Activated CD4-positive, alpha-beta T cell treated with anti-CD3 and anti-CD28 coated beads for 36 hours (primary cell): ENCODE data around the gene POU2F3. TPM values are rescaled to one million over a fixed set of nuclear protein-coding genes. Genes with fewer than 3 reads are reported as not detected.
"Not testable (repeated sequence)": the region's sequence is repeated elsewhere in the genome, so short reads cannot be mapped to it uniquely, and the experiment has no call there.

ENCODE experiments used
- ATAC-seq: fragments of 200-7000 bp; cut with Tn5 transposase; one replicate; pipeline ENCODE4 v1.10.0; 2021; ENCODE audit warnings: mild to moderate bottlenecking, moderate library complexity
- CTCF ChIA-PET: fragments of 350-600 bp; sonication (Branson Sonifier 250); formaldehyde crosslinking; loops from one replicate; lab custom pipeline; 2021; ENCODE audit warnings: antibody characterized with exemption; lab: Charles Lee
- POLR2A ChIA-PET: fragments of 350-600 bp; sonication (Branson Sonifier 250); formaldehyde crosslinking; loops from one replicate; lab custom pipeline; 2021; ENCODE audit warnings: antibody characterized with exemption, inconsistent platforms; lab: Charles Lee
- DNase-seq: peaks from one replicate; pipeline ENCODE4 v3.0.0-alpha.2; 2020
- H3K27ac Mint-ChIP-seq: one replicate; pipeline ENCODE4 v1.8.0; 2021; ENCODE audit warnings: mixed read lengths
- H3K27me3 Mint-ChIP-seq: one replicate; pipeline ENCODE4 v1.8.0; 2021; ENCODE audit warnings: mixed read lengths
- H3K36me3 Mint-ChIP-seq: one replicate; pipeline ENCODE4 v1.8.0; 2021; ENCODE audit warnings: low read depth, mixed read lengths
- H3K4me1 Mint-ChIP-seq: one replicate; pipeline ENCODE4 v1.8.0; 2021; ENCODE audit warnings: mixed read lengths
- H3K4me3 Mint-ChIP-seq: one replicate; pipeline ENCODE4 v1.8.0; 2021; ENCODE audit warnings: mild to moderate bottlenecking, moderate library complexity, mixed read lengths
- H3K9me3 Mint-ChIP-seq: one replicate; pipeline ENCODE4 v1.8.0; 2021; ENCODE audit warnings: low read depth, mixed read lengths
- intact Hi-C, 2 experiments: fragments of 100-400 bp; cut with DNase I in 1 of 2; cut with micrococcal nuclease in 1 of 2; formaldehyde crosslinking; loops; one replicate each; pipeline versions ENCODE4 v1.14.2 to v1.15.1; 2022 to 2024; cut with DNase I, micrococcal nuclease
- total RNA-seq, 2 experiments: library from RNA; stranded (reverse); gene quantifications; one replicate each; pipeline ENCODE4 v1.2.3, GENCODE V29; 2021

POU2F3 gene
- total RNA-seq, 2 experiments from 2014 or later: not detected

GRCh38 chr11:120241277-120241676, 1.3 kb downstream of the POU2F3 start:
- intact Hi-C loops: loop anchor here in 1 of 2 experiments (10.0 kb wide), 1 partner anchor 594 kb away; no protein-coding TSS in a partner anchor
- ChIA-PET POLR2A (no interaction called here), CTCF (no interaction called here)
- Mint-ChIP-seq H3K36me3 (no peaks in the 10 kb centered on the region), H3K27ac (no peak overlapping the region), H3K27me3 (peaks cover 73% of the 10 kb centered on the region), H3K4me3 (no peak overlapping the region), H3K9me3 (no peaks in the 10 kb centered on the region), H3K4me1 (peaks cover 6% of the 10 kb centered on the region)
- ATAC-seq: no peak
- DNase-seq: no peak

DNA sequence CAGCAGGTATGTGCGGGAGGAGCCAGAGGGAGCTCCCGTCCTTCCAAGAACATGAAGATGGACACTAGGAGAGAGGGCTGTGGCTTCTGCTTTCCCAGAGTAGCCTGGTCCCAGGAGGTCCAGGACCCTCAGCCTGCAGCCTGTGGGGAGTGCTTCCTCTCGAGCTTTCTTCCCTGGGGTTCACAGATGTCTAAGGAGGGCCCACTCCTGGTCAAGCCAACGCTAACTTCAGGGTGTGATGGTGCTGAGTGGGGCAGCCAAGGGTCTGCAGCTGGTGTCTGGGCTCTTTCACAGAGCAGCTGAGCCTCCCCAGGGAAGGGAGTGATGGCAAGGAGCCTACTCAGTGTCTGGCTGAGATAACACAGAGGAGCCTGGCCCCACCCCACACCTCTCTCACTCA, 3.3 kb downstream of the POU2F3 start:
- Mint-ChIP-seq H3K27ac (no peak overlapping the region), H3K9me3 (no peaks in the 10 kb centered on the region), H3K36me3 (no peaks in the 10 kb centered on the region), H3K4me1 (peaks cover 14% of the 10 kb centered on the region), H3K27me3 (peaks cover 76% of the 10 kb centered on the region), H3K4me3 (no peak overlapping the region)
- ChIA-PET POLR2A (no interaction called here), CTCF (interaction anchor here (1.6 to 2.6 kb wide), 3 partner anchors 18 to 62 kb away, joined by 6 to 13 read pairs (median 6); no protein-coding TSS in a partner anchor)
- DNase-seq (no peak), ATAC-seq (no peak)
- intact Hi-C loops: loop anchor here in 1 of 2 experiments (10.0 kb wide), 1 partner anchor 592 kb away; no protein-coding TSS in a partner anchor

DNA sequence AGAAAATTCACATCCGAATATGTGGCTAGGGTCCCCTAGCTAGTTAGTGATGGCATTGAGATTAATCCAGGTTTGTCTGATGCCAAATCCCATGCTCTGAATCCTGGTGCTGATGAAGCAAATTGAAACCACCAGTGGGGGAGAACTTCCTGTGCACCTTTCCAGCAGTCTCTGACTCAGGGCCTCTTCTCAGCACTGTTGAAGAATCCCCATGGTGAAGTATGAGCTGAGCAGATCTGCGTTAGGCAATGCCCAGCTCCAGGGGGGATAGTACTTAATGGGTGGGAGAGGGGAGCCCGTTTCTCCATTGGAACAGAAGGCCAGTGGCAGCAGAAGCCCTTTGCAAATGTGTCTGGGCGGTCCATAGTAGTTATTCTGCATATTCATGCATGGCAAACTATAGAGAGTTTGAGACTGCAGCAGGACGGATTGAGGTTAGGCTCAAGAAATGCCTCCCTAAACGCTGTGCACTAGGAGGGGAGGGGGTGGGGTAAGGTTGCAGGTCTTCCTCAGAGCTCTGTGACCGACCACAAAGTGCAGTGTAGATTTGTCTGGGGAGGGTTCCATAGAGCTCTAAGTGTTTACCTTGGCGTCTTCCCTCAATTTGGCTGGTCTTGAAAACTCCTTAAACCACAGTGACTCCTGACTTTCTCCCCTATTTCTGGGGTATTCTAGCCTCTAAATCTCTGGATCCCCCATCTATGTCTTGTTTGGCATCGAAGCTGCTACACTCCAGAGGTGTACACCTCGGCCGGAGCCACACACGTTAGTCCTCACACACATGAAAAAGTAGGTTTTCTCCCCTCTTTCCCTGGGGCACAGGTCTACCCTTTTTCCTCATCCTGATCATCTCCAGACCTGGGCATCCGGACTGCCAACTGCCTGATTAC, 4.8 kb downstream of the POU2F3 start:
- CTCF ChIA-PET: interaction anchor here (0.7 to 2.6 kb wide), 2 partner anchors 58 to 119 kb away, joined by 3 to 13 read pairs; no protein-coding TSS in a partner anchor
- POLR2A ChIA-PET: no interaction called here
- Mint-ChIP-seq H3K4me3 (no peak overlapping the region), H3K27ac (no peak overlapping the region), H3K9me3 (no peaks in the 10 kb centered on the region), H3K36me3 (no peaks in the 10 kb centered on the region), H3K27me3 (peaks cover 70% of the 10 kb centered on the region), H3K4me1 (peaks cover 27% of the 10 kb centered on the region)
- intact Hi-C loops: loop anchor here in 1 of 2 experiments (10.0 kb wide), 1 partner anchor 590 kb away; no protein-coding TSS in a partner anchor
- DNase-seq (peak; percentile 32), ATAC-seq (no peak)

- no peaks in the 10 kb centered on the region for H3K9me3 Mint-ChIP-seq
- peaks cover 29% of the 10 kb centered on the region for H3K4me1 Mint-ChIP-seq
- DNase-seq (no peak), ATAC-seq (no peak)
- no peak overlapping the region for H3K4me3 Mint-ChIP-seq
- peaks cover 75% of the 10 kb centered on the region for H3K27me3 Mint-ChIP-seq
- CTCF ChIA-PET: interaction anchor here (0.6 to 2.1 kb wide), 3 partner anchors 16 to 57 kb away, joined by 3 to 16 read pairs (median 3); no protein-coding TSS in a partner anchor
- POLR2A ChIA-PET: no interaction called here
- H3K27ac Mint-ChIP-seq: no peak overlapping the region
- intact Hi-C loops: loop anchor here in 1 of 2 experiments (10.0 kb wide), 1 partner anchor 589 kb away; no protein-coding TSS in a partner anchor
- no peaks in the 10 kb centered on the region for H3K36me3 Mint-ChIP-seq
Observed at GRCh38 chr11:120245434-120245833, 5.5 kb downstream of the POU2F3 start.

GRCh38 chr11:120248551-120249278, 8.8 kb downstream of the POU2F3 start:
- CTCF ChIA-PET: interaction anchor here (0.6 to 5.8 kb wide), 7 partner anchors 13 to 142 kb away, joined by 3 to 29 read pairs (median 4); no protein-coding TSS in a partner anchor

GRCh38 chr11:120249279-120250262, 9.6 kb downstream of the POU2F3 start:
- no peak for ATAC-seq
- Mint-ChIP-seq H3K36me3 (no peaks in the 10 kb centered on the region), H3K27me3 (peaks cover 63% of the 10 kb centered on the region), H3K27ac (no peak overlapping the region), H3K4me1 (peaks cover 26% of the 10 kb centered on the region), H3K9me3 (no peaks in the 10 kb centered on the region), H3K4me3 (no peak overlapping the region)
- intact Hi-C loops: loop anchor here in 1 of 2 experiments (10.0 kb wide), 1 partner anchor 585 kb away; no protein-coding TSS in a partner anchor
- CTCF ChIA-PET: interaction anchor here (0.9 to 5.8 kb wide), 5 partner anchors 13 to 85 kb away, joined by 4 to 29 read pairs (median 6); no protein-coding TSS in a partner anchor
- POLR2A ChIA-PET: interaction anchor here (1.0 kb wide), 1 partner anchor 13 kb away, joined by 3 read pairs; no protein-coding TSS in a partner anchor
- no peak for DNase-seq

More at GRCh38 chr11:120248551-120249278, 8.8 kb downstream of the POU2F3 start:
- peaks cover 63% of the 10 kb centered on the region for H3K27me3 Mint-ChIP-seq
- intact Hi-C loops: loop anchor here in 1 of 2 experiments (1.0 to 10.0 kb wide), 3 partner anchors 38 to 586 kb away; no protein-coding TSS in a partner anchor
- peak; percentile 88 for ATAC-seq
- DNase-seq: no peak
- H3K36me3 Mint-ChIP-seq: no peaks in the 10 kb centered on the region
- POLR2A ChIA-PET: interaction anchor here (1.0 kb wide), 1 partner anchor 12 kb away, joined by 3 read pairs; no protein-coding TSS in a partner anchor
- H3K27ac Mint-ChIP-seq: peak overlapping the region; percentile 44
- H3K4me1 Mint-ChIP-seq: peaks cover 29% of the 10 kb centered on the region
- no peak overlapping the region for H3K4me3 Mint-ChIP-seq
- no peaks in the 10 kb centered on the region for H3K9me3 Mint-ChIP-seq

GRCh38 chr11:120253377-120253776, 13.4 kb downstream of the POU2F3 start:
- CTCF ChIA-PET: interaction anchor here (0.7 kb wide), 1 partner anchor 26 kb away, joined by 3 read pairs; no protein-coding TSS in a partner anchor
- ATAC-seq, H3K4me3 Mint-ChIP-seq, intact Hi-C loops, H3K9me3 Mint-ChIP-seq, POLR2A ChIA-PET, H3K36me3 Mint-ChIP-seq, H3K27ac Mint-ChIP-seq, DNase-seq: not testable (repeated sequence)
- peaks cover 13% of the 10 kb centered on the region for H3K4me1 Mint-ChIP-seq
- H3K27me3 Mint-ChIP-seq: peaks cover 68% of the 10 kb centered on the region

DNA sequence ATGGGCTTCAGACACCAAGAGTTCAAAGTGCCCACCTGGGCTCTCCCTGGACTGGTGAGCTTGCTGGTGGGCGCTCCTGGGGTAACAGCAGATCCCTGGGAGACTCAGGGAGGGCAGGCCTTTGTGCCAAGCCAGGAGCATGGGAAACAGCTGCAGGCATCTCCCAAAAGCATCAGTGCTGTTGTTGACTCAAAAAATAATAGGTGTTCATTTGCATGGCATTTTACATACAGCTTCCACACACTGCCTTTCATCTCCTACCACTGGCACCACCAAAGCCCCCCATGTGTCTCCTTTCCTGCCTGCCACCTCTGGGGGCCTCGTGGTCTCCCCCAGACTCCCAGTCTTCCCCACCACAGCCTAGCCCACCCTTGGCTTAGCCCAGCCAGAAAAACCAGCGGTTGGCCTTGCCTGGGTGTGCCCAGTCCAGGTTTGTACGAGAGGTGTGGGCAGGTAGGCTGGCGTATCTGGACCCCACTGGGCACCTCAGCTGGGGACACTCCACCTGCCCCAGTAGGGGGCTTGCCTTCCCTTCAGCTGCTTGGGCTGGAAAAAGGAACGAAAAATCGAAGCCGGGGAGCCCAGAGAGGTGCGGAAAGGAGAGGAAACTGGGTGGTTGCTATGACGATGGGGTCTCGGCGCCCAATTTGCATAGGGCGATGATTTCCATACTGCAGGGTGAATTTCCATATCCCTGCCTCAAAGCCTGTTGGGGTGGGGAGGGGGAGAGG, 15.0 kb downstream of the POU2F3 start:
- DNase-seq: no peak
- Mint-ChIP-seq H3K27ac (no peak overlapping the region), H3K9me3 (no peaks in the 10 kb centered on the region), H3K4me3 (no peak overlapping the region), H3K36me3 (no peaks in the 10 kb centered on the region), H3K27me3 (peaks cover 69% of the 10 kb centered on the region), H3K4me1 (peaks cover 1% of the 10 kb centered on the region)
- no peak for ATAC-seq
- ChIA-PET POLR2A (no interaction called here), CTCF (interaction anchor here (0.6 to 0.9 kb wide), 3 partner anchors 28 to 48 kb away, joined by 3 to 4 read pairs (median 3); no protein-coding TSS in a partner anchor)
- intact Hi-C loops: no loop called here

DNA sequence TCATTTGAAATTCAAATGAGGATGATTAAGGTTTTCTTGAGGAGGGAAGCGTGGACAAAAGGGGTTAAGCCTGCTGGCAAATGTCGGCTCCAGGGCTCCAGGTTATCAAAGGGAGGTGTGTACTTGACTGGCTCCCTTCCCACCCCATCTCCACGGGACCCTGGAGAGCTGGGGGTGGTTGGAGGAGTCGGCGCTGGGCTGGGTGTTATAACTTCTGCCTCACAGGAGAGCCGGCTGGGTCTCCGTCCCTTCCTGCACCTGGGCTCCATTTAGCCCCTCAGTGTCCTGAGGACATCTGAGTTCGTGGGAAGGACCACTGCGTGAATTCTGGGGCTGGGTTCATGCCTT, 15.6 kb downstream of the POU2F3 start:
- ATAC-seq: no peak
- intact Hi-C loops: no loop called here
- Mint-ChIP-seq H3K9me3 (no peaks in the 10 kb centered on the region), H3K4me3 (no peak overlapping the region), H3K36me3 (no peaks in the 10 kb centered on the region), H3K27ac (no peak overlapping the region), H3K27me3 (peaks cover 65% of the 10 kb centered on the region), H3K4me1 (no peaks in the 10 kb centered on the region)
- ChIA-PET CTCF (interaction anchor here (0.9 kb wide), 1 partner anchor 47 kb away, joined by 3 read pairs; no protein-coding TSS in a partner anchor), POLR2A (no interaction called here)
- DNase-seq: no peak
